Neural cell (in vitro differentiated cells): ENCODE measurements around the gene CISD3. TPM values are rescaled to one million over a fixed set of nuclear protein-coding genes. Genes with fewer than 3 reads are reported as not detected.

Experiments used
- H2AFZ ChIP-seq: fragments of 200-600, 300-800 bp; sonication (generic), shearing (Covaris generic); 2 replicates; pipeline ENCODE4 v1.6.0; 2014; ENCODE audit warnings: low read depth, mild to moderate bottlenecking, antibody characterized with exemption, low read length, moderate library complexity
- H3F3A ChIP-seq: fragments of 200-600 bp; shearing (Covaris generic); 2 replicates; pipeline ENCODE4 v1.6.1; 2016; ENCODE audit warnings: mild to moderate bottlenecking, moderate library complexity, mixed read lengths, antibody characterized with exemption, low read length; ENCODE audit not compliant: insufficient read depth, poor library complexity, severe bottlenecking
- H3K27ac ChIP-seq: fragments of 200-600, 300-800 bp; sonication (generic), shearing (Covaris generic); 2 replicates; pipeline ENCODE4 v1.5.1; 2014; ENCODE audit warnings: mild to moderate bottlenecking, low read length, moderate library complexity
- H3K27me3 ChIP-seq: fragments of 300-800, 200-600 bp; sonication (generic), shearing (Covaris generic); 2 replicates; pipeline ENCODE4 v1.6.0; 2014; ENCODE audit warnings: mild to moderate bottlenecking, low read depth, low read length, moderate library complexity; ENCODE audit not compliant: insufficient read depth
- H3K36me3 ChIP-seq: fragments of 300-800, 200-600 bp; sonication (generic), shearing (Covaris generic); 2 replicates; pipeline ENCODE4 v1.5.1; 2014; ENCODE audit warnings: mild to moderate bottlenecking, antibody characterized with exemption, low read length, moderate library complexity; ENCODE audit not compliant: insufficient read depth
- H3K4me2 ChIP-seq: fragments of 300-800, 200-600 bp; sonication (generic), shearing (Covaris generic); 2 replicates; pipeline ENCODE4 v1.6.0; 2014; ENCODE audit warnings: mild to moderate bottlenecking, low read length
- H3K4me3 ChIP-seq: fragments of 300-800, 200-600 bp; sonication (generic), shearing (Covaris generic); 2 replicates; pipeline ENCODE4 v1.5.1; 2014; ENCODE audit warnings: mild to moderate bottlenecking, low read length, moderate library complexity
- H3K79me2 ChIP-seq: fragments of 200-600 bp; shearing (Covaris generic); replicated peaks from 2 replicates; pipeline ENCODE4 v1.6.0; 2014; ENCODE audit warnings: mild to moderate bottlenecking, low read length, moderate library complexity; ENCODE audit not compliant: insufficient read depth
- H3K9ac ChIP-seq: fragments of 300-800, 200-600 bp; sonication (generic), shearing (Covaris generic); 2 replicates; pipeline ENCODE4 v1.6.1; 2016; ENCODE audit warnings: mild to moderate bottlenecking, low read length, mixed read lengths
- H3K9me2 ChIP-seq: fragments of 200-600 bp; shearing (Covaris generic); 2 replicates; pipeline ENCODE4 v1.6.1; 2016; ENCODE audit warnings: mild to moderate bottlenecking, low read length, mixed read lengths; ENCODE audit not compliant: insufficient read depth
- H3K9me3 ChIP-seq: fragments of 200-600, 300-800 bp; sonication (generic), shearing (Covaris generic); 2 replicates; pipeline ENCODE4 v1.6.1; 2016; ENCODE audit warnings: mild to moderate bottlenecking, mixed run types, low read length, moderate library complexity, mixed read lengths
- H4K20me1 ChIP-seq: fragments of 200-600 bp; shearing (Covaris generic); 2 replicates; pipeline ENCODE4 v1.6.1; 2016; ENCODE audit warnings: mild to moderate bottlenecking, mixed run types; ENCODE audit not compliant: insufficient read depth
- CTCF ChIP-seq: fragments of 450-650 bp; IDR thresholded peaks from 2 replicates; pipeline ENCODE4 v1.5.1; 2014; ENCODE audit warnings: antibody characterized with exemption, mild to moderate bottlenecking, moderate library complexity; ENCODE audit not compliant: poor library complexity, severe bottlenecking
- EP300 ChIP-seq: fragments of 450-650 bp; conservative IDR thresholded peaks from 2 replicates; pipeline ENCODE4 v1.6.1; 2014; ENCODE audit warnings: antibody characterized with exemption, mild to moderate bottlenecking, moderate library complexity; ENCODE audit not compliant: poor library complexity, severe bottlenecking
- EZH2 ChIP-seq: fragments of 200-600, 300-800 bp; shearing (Covaris generic), sonication (generic); IDR thresholded peaks from 2 replicates; pipeline ENCODE4 v1.6.1; 2014; ENCODE audit warnings: antibody characterized with exemption, low read length, borderline replicate concordance, mild to moderate bottlenecking; ENCODE audit not compliant: insufficient read depth, poor library complexity, severe bottlenecking
- MXI1 ChIP-seq: fragments of 450-650 bp; conservative IDR thresholded peaks from 2 replicates; pipeline ENCODE4 v1.6.1; 2014; ENCODE audit warnings: antibody characterized with exemption, mild to moderate bottlenecking; ENCODE audit not compliant: poor library complexity, severe bottlenecking
- POLR2AphosphoS5 ChIP-seq: IDR thresholded peaks from 2 replicates; pipeline ENCODE4 v1.6.1; 2012
- RAD21 ChIP-seq: fragments of 450-650 bp; conservative IDR thresholded peaks from 2 replicates; pipeline ENCODE4 v1.6.1; 2014; ENCODE audit warnings: antibody characterized with exemption, mild to moderate bottlenecking, moderate library complexity
- REST ChIP-seq: IDR thresholded peaks from 2 replicates; pipeline ENCODE4 v1.6.1; 2012; ENCODE audit warnings: borderline replicate concordance
- SMC3 ChIP-seq: fragments of 450-650 bp; conservative IDR thresholded peaks from 2 replicates; pipeline ENCODE4 v1.6.1; 2014; ENCODE audit warnings: antibody characterized with exemption, mild to moderate bottlenecking, moderate library complexity; ENCODE audit not compliant: poor library complexity
- TAF1 ChIP-seq: IDR thresholded peaks from 2 replicates; pipeline ENCODE4 v1.6.1; 2012; ENCODE audit warnings: low read depth
- polyA plus RNA-seq: library from polyadenylated mRNA; depleted of rRNA; stranded (reverse); fragments of >200 nt; gene quantifications from 2 replicates; pipeline ENCODE4 v1.2.3, GENCODE V29; 2014

Gene CISD3
- polyA plus RNA-seq, 1 donor from 2014 or later: 1.2 TPM

GRCh38 chr17:38743556-38744171 lies 13.5 kb downstream of the CISD3 start:
- H3K9me2 ChIP-seq: no peaks in the 10 kb centered on the region
- H3K79me2 ChIP-seq: peaks cover 84% of the 10 kb centered on the region
- TF ChIP-seq RAD21 (no peak), CTCF (no peak), EP300 (peak; percentile 17), EZH2 (no peak), MXI1 (no peak), REST (no peak), SMC3 (no peak), TAF1 (no peak), POLR2AphosphoS5 (peak; percentile 23)
- no peak overlapping the region for H2AFZ ChIP-seq
- no peaks in the 10 kb centered on the region for H3F3A ChIP-seq
- H3K36me3 ChIP-seq: no peaks in the 10 kb centered on the region
- peaks cover 23% of the 10 kb centered on the region for H4K20me1 ChIP-seq
- H3K27me3 ChIP-seq: no peaks in the 10 kb centered on the region
- H3K4me3 ChIP-seq: peak overlapping the region; percentile 62
- H3K9me3 ChIP-seq: no peaks in the 10 kb centered on the region
- peak overlapping the region; percentile 64 for H3K4me2 ChIP-seq
- peak overlapping the region; percentile 83 for H3K27ac ChIP-seq
- H3K9ac ChIP-seq: peak overlapping the region; percentile 59

- peak overlapping the region; percentile 79 for H3K4me2 ChIP-seq
- H3K9me2 ChIP-seq: no peaks in the 10 kb centered on the region
- H3K9ac ChIP-seq: peak overlapping the region; percentile 100
- peak overlapping the region; percentile 94 for H3K4me3 ChIP-seq
- peaks cover 13% of the 10 kb centered on the region for H4K20me1 ChIP-seq
- no peaks in the 10 kb centered on the region for H3F3A ChIP-seq
- H3K27ac ChIP-seq: peak overlapping the region; percentile 94
- H2AFZ ChIP-seq: no peak overlapping the region
- peaks cover 81% of the 10 kb centered on the region for H3K79me2 ChIP-seq
- H3K36me3 ChIP-seq: no peaks in the 10 kb centered on the region
- no peak for TF ChIP-seq EP300
- no peaks in the 10 kb centered on the region for H3K27me3 ChIP-seq
- H3K9me3 ChIP-seq: no peaks in the 10 kb centered on the region
These were observed 15.4 kb downstream of the CISD3 start for GRCh38 chr17:38745545-38745944.
